B cell (primary cell): ENCODE results near the gene LIME1. TPM values are rescaled to one million over a fixed set of nuclear protein-coding genes. Genes with fewer than 3 reads are reported as not detected.

Source experiments
- ATAC-seq: fragments of 200-7000 bp; cut with Tn5 transposase; one replicate; pipeline ENCODE4 v1.10.0; 2021; ENCODE audit warnings: low read depth, mild to moderate bottlenecking, moderate number of reproducible peaks, moderate library complexity
- CTCF ChIA-PET: fragments of 350-600 bp; sonication (Branson Sonifier 250); formaldehyde crosslinking; loops from one replicate; lab custom pipeline; 2021; ENCODE audit warnings: antibody characterized with exemption, inconsistent platforms; lab: Charles Lee
- POLR2A ChIA-PET: fragments of 350-600 bp; sonication (Branson Sonifier 250); formaldehyde crosslinking; loops from one replicate; lab custom pipeline; 2021; ENCODE audit warnings: antibody characterized with exemption; lab: Charles Lee
- DNase-seq: peaks from one replicate; pipeline ENCODE4 v3.0.0; 2013
- H2AFZ ChIP-seq: 2 replicates; pipeline ENCODE4 v1.6.1; 2012; ENCODE audit warnings: mild to moderate bottlenecking, low read depth, low read length; ENCODE audit not compliant: insufficient read depth, poor library complexity, severe bottlenecking
- H3K27ac ChIP-seq, 2 donors: 1 replicate in 1 of 2; 2 replicates in 1 of 2; pipeline ENCODE4 v1.5.1; 2012 to 2013; ENCODE audit warnings: low read length in 2 of 2, mild to moderate bottlenecking in 2 of 2, moderate library complexity in 1 of 2
- H3K27me3 ChIP-seq, 4 experiments: fragments of 200-600 bp in 1 of 4; sonication (generic) in 1 of 4; replicated peaks in 1 of 4; 1 replicate in 2 of 4; 2 replicates in 2 of 4; pipeline versions ENCODE4 v1.6.1 to v1.7.0; 2013 to 2016; ENCODE audit warnings: low read length in 3 of 4, mild to moderate bottlenecking in 2 of 4, mixed read lengths in 1 of 4, moderate library complexity in 1 of 4; ENCODE audit not compliant: insufficient read depth in 4 of 4, control insufficient read depth in 3 of 4; ENCODE audit errors: control extremely low read depth in 1 of 4
- H3K36me3 ChIP-seq, 2 experiments: replicated peaks in 1 of 2; 1 replicate in 1 of 2; 2 replicates in 1 of 2; pipeline versions ENCODE4 v1.6.1 to v1.7.1; 2013; ENCODE audit warnings: low read length in 1 of 2; ENCODE audit not compliant: insufficient read depth in 2 of 2, control insufficient read depth in 1 of 2; ENCODE audit errors: control extremely low read depth in 1 of 2, extremely low read depth in 1 of 2
- H3K4me1 ChIP-seq, 2 donors: fragments of 200-600 bp in 1 of 2; sonication (generic) in 1 of 2; 1 replicate in 1 of 2; 2 replicates in 1 of 2; pipeline versions ENCODE4 v1.5.1 to v1.6.1; 2013 to 2017; ENCODE audit warnings: low read length in 2 of 2; ENCODE audit not compliant: control insufficient read depth in 2 of 2, insufficient read depth in 2 of 2
- H3K4me2 ChIP-seq: replicated peaks from 2 replicates; pipeline ENCODE3; 2012; ENCODE audit warnings: mild to moderate bottlenecking, low read depth, low read length; ENCODE audit not compliant: poor library complexity, severe bottlenecking
- H3K4me3 ChIP-seq, 5 experiments: fragments of 200-600 bp in 1 of 5; sonication (generic) in 1 of 5; 1 replicate in 3 of 5; 2 replicates in 2 of 5; pipeline versions ENCODE4 v1.5.1 to v1.7.0; 2011 to 2016; ENCODE audit warnings: low read length in 4 of 5, mild to moderate bottlenecking in 4 of 5, low read depth in 2 of 5, control low read depth in 1 of 5, moderate library complexity in 1 of 5; ENCODE audit not compliant: insufficient read depth in 1 of 5; ENCODE audit errors: control extremely low read depth in 1 of 5, extremely low read depth in 1 of 5
- H3K79me2 ChIP-seq: fragments of 200-600 bp; sonication (generic); one replicate; pipeline ENCODE4 v1.6.0; 2016; ENCODE audit warnings: low read length; ENCODE audit not compliant: control insufficient read depth, insufficient read depth
- H3K9ac ChIP-seq: fragments of 200-600 bp; sonication (generic); 2 replicates; pipeline ENCODE4 v1.6.1; 2017; ENCODE audit warnings: mild to moderate bottlenecking, low read length, moderate library complexity
- H3K9me3 ChIP-seq, 3 donors: one replicate each; pipeline versions ENCODE4 v1.6.1 to v1.7.1; 2013; ENCODE audit warnings: low read length in 2 of 3; ENCODE audit not compliant: control insufficient read depth in 2 of 3, insufficient read depth in 1 of 3; ENCODE audit errors: control extremely low read depth in 1 of 3
- H4K20me1 ChIP-seq: 2 replicates; pipeline ENCODE4 v1.6.0; 2012; ENCODE audit warnings: mild to moderate bottlenecking, low read length; ENCODE audit not compliant: insufficient read depth, control insufficient read depth, poor library complexity, severe bottlenecking
- H3K27ac Mint-ChIP-seq: one replicate; pipeline ENCODE4 v1.8.0; 2021; ENCODE audit warnings: mixed read lengths
- H3K27me3 Mint-ChIP-seq: one replicate; pipeline ENCODE4 v1.8.0; 2021; ENCODE audit warnings: mixed read lengths
- H3K4me1 Mint-ChIP-seq: one replicate; pipeline ENCODE4 v1.8.0; 2021; ENCODE audit warnings: mixed read lengths
- H3K4me3 Mint-ChIP-seq: one replicate; pipeline ENCODE4 v1.8.0; 2021; ENCODE audit warnings: mixed read lengths
- H3K9me3 Mint-ChIP-seq: one replicate; pipeline ENCODE4 v1.8.0; 2022; ENCODE audit warnings: mixed read lengths; ENCODE audit not compliant: insufficient read depth
- EZH2 ChIP-seq: IDR thresholded peaks from 2 replicates; pipeline ENCODE4 v1.6.1; 2012; ENCODE audit warnings: borderline replicate concordance, low read depth, mild to moderate bottlenecking, moderate library complexity, low read length; ENCODE audit not compliant: insufficient read depth, poor library complexity, severe bottlenecking
- WGBS: methylation state at CpG from one replicate; pipeline ENCODE4 v1.1.5; 2013; ENCODE audit warnings: missing lambda C conversion rate; ENCODE audit not compliant: insufficient coverage; 5-methylcytosine and 5-hydroxymethylcytosine counted together
- intact Hi-C: fragments of 100-400 bp; cut with micrococcal nuclease; formaldehyde crosslinking; loops from one replicate; pipeline ENCODE4 v1.10.0; 2022
- polyA plus RNA-seq: library from polyadenylated mRNA; depleted of rRNA; stranded (reverse); fragments of >200 nt; gene quantifications from 2 replicates; pipeline ENCODE4 v1.2.3, GENCODE V29; 2012
- total RNA-seq, 2 donors: library from RNA; stranded (reverse); fragments of 120-200 nt in 1 of 2; gene quantifications; 1 replicate in 1 of 2; 2 replicates in 1 of 2; pipeline versions ENCODE4 v1.2.3 to v1.2.4, GENCODE V29; 2013 to 2022
- TF ChIP-seq, protein P1 (sequence below): fragments of 200-600 bp; IDR thresholded peaks from one replicate; pipeline ENCODE4 v1.8.0; 2022; ENCODE audit warnings: antibody characterized with exemption, mild to moderate bottlenecking

The LIME1 gene
- total and polyA plus RNA-seq, 2 donors (not counting 1 experiment from before 2014, with no cell fraction given): 14.5 to 95.2 TPM

DNA sequence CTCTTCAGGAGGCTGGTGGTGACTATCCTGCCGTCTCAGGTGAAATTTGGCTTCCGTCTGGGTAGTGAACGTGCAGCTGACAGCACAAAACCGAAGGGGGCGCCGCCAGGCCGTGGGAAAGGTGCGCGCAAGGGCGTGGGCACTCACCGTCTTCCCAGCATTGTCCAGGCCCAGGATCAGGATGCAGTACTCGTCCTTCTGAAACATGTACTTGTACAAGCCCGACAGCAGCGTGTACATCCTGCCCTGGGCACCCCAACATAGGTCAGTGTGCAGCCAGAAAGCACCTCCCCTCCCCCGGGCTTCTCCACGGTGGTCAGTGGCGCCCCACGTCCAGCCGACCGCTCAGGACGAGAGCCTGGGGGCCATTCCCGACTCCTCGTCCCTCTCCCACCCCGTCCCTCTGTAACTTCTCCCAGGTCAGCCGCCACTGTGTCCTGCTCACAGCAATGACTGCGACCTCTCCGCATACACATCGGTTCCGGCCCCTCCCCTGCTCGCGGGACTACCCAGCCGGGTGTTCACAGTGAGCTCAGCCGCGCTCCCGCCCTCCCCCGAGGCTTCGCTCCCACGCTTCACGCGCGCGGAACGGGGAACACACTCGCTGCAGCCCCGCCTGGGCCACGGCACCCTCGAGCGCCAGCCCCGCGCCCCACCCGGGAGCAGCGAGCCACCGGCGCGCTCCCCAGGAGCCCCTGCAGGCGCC lies 29.5 kb upstream of the LIME1 start:
- Histone ChIP-seq H3K9me3 (no peaks in the 10 kb centered on the region), H3K79me2 (peaks cover 92% of the 10 kb centered on the region), H3K4me2 (peak overlapping the region; percentile 94), H3K27ac (peak overlapping the region; percentile 63 to 85), H3K9ac (peak overlapping the region; percentile 76), H3K27me3 (no peaks in the 10 kb centered on the region), H4K20me1 (peaks cover 81% of the 10 kb centered on the region), H3K4me1 (peaks cover 21 to 28% of the 10 kb centered on the region in 2 donors), H3K4me3 (peak overlapping the region in 4 of 5 experiments; percentile 63 to 80 (median 67)), H2AFZ (peak overlapping the region; percentile 86), H3K36me3 (peaks cover 2 to 46% of the 10 kb centered on the region in 2 experiments)
- Mint-ChIP-seq H3K27ac (peak overlapping the region; percentile 84), H3K4me1 (peaks cover 34% of the 10 kb centered on the region), H3K27me3 (no peaks in the 10 kb centered on the region), H3K9me3 (no peaks in the 10 kb centered on the region), H3K4me3 (peak overlapping the region; percentile 87)
- WGBS: 5% methylated on average over 56 of the region's 56 CpGs
- ATAC-seq: peak; percentile 12
- intact Hi-C loops: loop anchor here (1.0 to 5.0 kb wide), 7 partner anchors 29 to 355 kb away; partner anchors contain the start of genes LIME1, PPDPF, PTK6 and RTEL1
- DNase-seq: peak; percentile 65
- TF ChIP-seq EZH2: no peak
- TF ChIP-seq, protein P1, sequence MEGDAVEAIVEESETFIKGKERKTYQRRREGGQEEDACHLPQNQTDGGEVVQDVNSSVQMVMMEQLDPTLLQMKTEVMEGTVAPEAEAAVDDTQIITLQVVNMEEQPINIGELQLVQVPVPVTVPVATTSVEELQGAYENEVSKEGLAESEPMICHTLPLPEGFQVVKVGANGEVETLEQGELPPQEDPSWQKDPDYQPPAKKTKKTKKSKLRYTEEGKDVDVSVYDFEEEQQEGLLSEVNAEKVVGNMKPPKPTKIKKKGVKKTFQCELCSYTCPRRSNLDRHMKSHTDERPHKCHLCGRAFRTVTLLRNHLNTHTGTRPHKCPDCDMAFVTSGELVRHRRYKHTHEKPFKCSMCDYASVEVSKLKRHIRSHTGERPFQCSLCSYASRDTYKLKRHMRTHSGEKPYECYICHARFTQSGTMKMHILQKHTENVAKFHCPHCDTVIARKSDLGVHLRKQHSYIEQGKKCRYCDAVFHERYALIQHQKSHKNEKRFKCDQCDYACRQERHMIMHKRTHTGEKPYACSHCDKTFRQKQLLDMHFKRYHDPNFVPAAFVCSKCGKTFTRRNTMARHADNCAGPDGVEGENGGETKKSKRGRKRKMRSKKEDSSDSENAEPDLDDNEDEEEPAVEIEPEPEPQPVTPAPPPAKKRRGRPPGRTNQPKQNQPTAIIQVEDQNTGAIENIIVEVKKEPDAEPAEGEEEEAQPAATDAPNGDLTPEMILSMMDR: peak; percentile 37
- ChIA-PET CTCF (interaction anchor here (1.0 to 2.6 kb wide), 5 partner anchors 12 to 168 kb away, joined by 3 to 11 read pairs (median 5); partner anchors contain the start of genes LIME1 and TPD52L2), POLR2A (interaction anchor here (0.5 to 2.2 kb wide), 7 partner anchors 9 to 249 kb away, joined by 3 to 20 read pairs (median 6); partner anchors contain the start of genes GMEB2, LIME1, RTEL1 and SLC2A4RG)
